Smooth muscle cell (in vitro differentiated cells): ENCODE data around the gene EWSR1. TPM values are rescaled to one million over a fixed set of nuclear protein-coding genes. Genes with fewer than 3 reads are reported as not detected.
A peak's percentile ranks its signal among the peaks of the same experiment; 100 is the strongest.

Source experiments
- DNase-seq: peaks from one replicate; lab custom pipeline; 2025; ENCODE audit not compliant: unreplicated experiment; lab: John Stamatoyannopoulos, UW
- H2AFZ ChIP-seq: fragments of 200-600 bp; sonication (generic); 2 replicates; pipeline ENCODE4 v1.6.0; 2016; ENCODE audit warnings: antibody characterized with exemption, low read depth, mild to moderate bottlenecking
- H3F3A ChIP-seq: fragments of 200-600 bp; sonication (generic); 2 replicates; pipeline ENCODE4 v1.6.0; 2017; ENCODE audit warnings: antibody characterized with exemption, low read depth
- H3K27ac ChIP-seq: fragments of 200-600 bp; sonication (generic); 2 replicates; pipeline ENCODE4 v1.5.1; 2016; ENCODE audit warnings: low read depth, mild to moderate bottlenecking
- H3K27me3 ChIP-seq: fragments of 200-600 bp; sonication (generic); 2 replicates; pipeline ENCODE4 v1.6.1; 2016; ENCODE audit warnings: low read depth, mild to moderate bottlenecking
- H3K36me3 ChIP-seq: fragments of 200-600 bp; sonication (generic); 2 replicates; pipeline ENCODE4 v1.5.1; 2016; ENCODE audit warnings: low read depth
- H3K4me1 ChIP-seq: fragments of 200-600 bp; sonication (generic); 2 replicates; pipeline ENCODE4 v1.5.1; 2016; ENCODE audit warnings: low read depth
- H3K4me2 ChIP-seq: fragments of 200-600 bp; sonication (generic); 2 replicates; pipeline ENCODE4 v1.6.0; 2016; ENCODE audit warnings: mild to moderate bottlenecking
- H3K4me3 ChIP-seq: fragments of 200-600 bp; sonication (generic); 2 replicates; pipeline ENCODE4 v1.5.1; 2016; ENCODE audit warnings: mild to moderate bottlenecking
- H3K79me2 ChIP-seq: fragments of 200-600 bp; sonication (generic); 2 replicates; pipeline ENCODE4 v1.6.0; 2016; ENCODE audit warnings: low read depth, mild to moderate bottlenecking
- H3K9ac ChIP-seq: fragments of 200-600 bp; sonication (generic); 2 replicates; pipeline ENCODE4 v1.6.0; 2016; ENCODE audit warnings: low read depth
- H3K9me3 ChIP-seq: fragments of 200-600 bp; sonication (generic); replicated peaks from 2 replicates; pipeline ENCODE4 v1.5.1; 2016; ENCODE audit warnings: low read depth
- H4K20me1 ChIP-seq: fragments of 200-600 bp; sonication (generic); 2 replicates; pipeline ENCODE4 v1.6.0; 2016; ENCODE audit warnings: low read depth
- CTCF ChIP-seq: fragments of 200-600 bp; sonication (generic); IDR thresholded peaks from 2 replicates; pipeline ENCODE4 v1.5.1; 2017; ENCODE audit warnings: borderline replicate concordance, mild to moderate bottlenecking, antibody characterized with exemption; ENCODE audit not compliant: insufficient read depth, poor library complexity, severe bottlenecking
- WGBS: methylation state at CpG from one replicate; pipeline ENCODE4 v1.1.7; 2016; ENCODE audit warnings: low lambda C conversion rate; 5-methylcytosine and 5-hydroxymethylcytosine counted together
- polyA plus RNA-seq: library from polyadenylated mRNA; unstranded; fragments of >200 nt; fragmentation: Nextera tagmentation; extraction: Ambion mirVana; gene quantifications from 2 replicates; pipeline ENCODE4 v1.2.1, GENCODE V29; 2016
- total RNA-seq: library from RNA; depleted of rRNA; stranded (reverse); fragments of >200 nt; gene quantifications from 2 replicates; pipeline ENCODE4 v1.2.3, GENCODE V29; 2014

The EWSR1 gene
- total and polyA plus RNA-seq, 2 experiments from 2014 or later: 164 to 197 TPM

- Histone ChIP-seq H3K36me3 (no peaks in the 10 kb centered on the region), H3K79me2 (peaks cover 8% of the 10 kb centered on the region), H3K4me3 (peak within 1 kb of the TSS; percentile 66), H3K9ac (peak within 1 kb of the TSS; percentile 85), H4K20me1 (peaks cover 8% of the 10 kb centered on the region), H2AFZ (peak within 1 kb of the TSS; percentile 77), H3K4me1 (peaks cover 7% of the 10 kb centered on the region), H3K27ac (peak within 1 kb of the TSS; percentile 79), H3K9me3 (no peaks in the 10 kb centered on the region), H3K27me3 (no peaks in the 10 kb centered on the region), H3K4me2 (peak within 1 kb of the TSS; percentile 89), H3F3A (peaks cover under 1% of the 10 kb centered on the region)
- WGBS: under 1% methylated on average over 40 of the region's 40 CpGs
- peak; percentile 60 for DNase-seq
- TF ChIP-seq CTCF: peak; percentile 51
These were observed 38.2 kb downstream of the EWSR1 start, which contains the start of gene GAS2L1 for GRCh38 chr22:29306175-29306834. Gene GAS2L1 (plus strand): TSS chr22:29306650. CDS start chr22:29308106, 1,456 bp downstream.

GRCh38 chr22:29306835-29307595 lies 38.9 kb downstream of the EWSR1 start:
- H3K79me2 ChIP-seq: peaks cover 8% of the 10 kb centered on the region
- H3K4me1 ChIP-seq: peaks cover 7% of the 10 kb centered on the region
- H3K27ac ChIP-seq: peak overlapping the region; percentile 79
- peaks cover 4% of the 10 kb centered on the region for H4K20me1 ChIP-seq
- H3F3A ChIP-seq: no peaks in the 10 kb centered on the region
- TF ChIP-seq CTCF: no peak
- no peaks in the 10 kb centered on the region for H3K36me3 ChIP-seq
- no peaks in the 10 kb centered on the region for H3K9me3 ChIP-seq
- peak; percentile 60 for DNase-seq
- H3K4me2 ChIP-seq: peak overlapping the region; percentile 89
- peak overlapping the region; percentile 66 for H3K4me3 ChIP-seq
- no peaks in the 10 kb centered on the region for H3K27me3 ChIP-seq
- peak overlapping the region; percentile 85 for H3K9ac ChIP-seq
- H2AFZ ChIP-seq: peak overlapping the region; percentile 77
- 6% methylated on average over 41 of the region's 83 CpGs for WGBS

GRCh38 chr22:29307596-29308147 lies 39.6 kb downstream of the EWSR1 start:
- Histone ChIP-seq H3K27ac (peak overlapping the region; percentile 79), H3K79me2 (peaks cover 8% of the 10 kb centered on the region), H3K27me3 (no peaks in the 10 kb centered on the region), H3K4me2 (peak overlapping the region; percentile 89), H3K4me1 (peaks cover 7% of the 10 kb centered on the region), H3F3A (no peaks in the 10 kb centered on the region), H3K4me3 (peak overlapping the region; percentile 66), H3K36me3 (no peaks in the 10 kb centered on the region), H3K9me3 (no peaks in the 10 kb centered on the region), H4K20me1 (peaks cover 9% of the 10 kb centered on the region), H3K9ac (peak overlapping the region; percentile 85), H2AFZ (peak overlapping the region; percentile 77)
- no peak for TF ChIP-seq CTCF
- 74% methylated on average over 20 of the region's 20 CpGs for WGBS
- DNase-seq: no peak
